ENCODE data around the gene USP2. TPM values are rescaled to one million over a fixed set of nuclear protein-coding genes. Genes with fewer than 3 reads are reported as not detected.

USP2 gene
- total and polyA plus RNA-seq, 2 of the 8 experiments (the other 6 are each of a cell fraction or from before 2014, with no cell fraction given), result 2.2 to 6.9 TPM

GRCh38 chr11:119380160-119380826, 1.2 kb downstream of the USP2 start (continued):
- TF ChIP-seq SAP30 (IDR thresholded peaks at IDR 0.05; ENCODE audit: insufficient read depth, insufficient replicate concordance, low read length) (no peak), KDM1A (IDR thresholded peaks at IDR 0.05; ENCODE audit: borderline replicate concordance, low read length) (no peak), POLR2A (IDR thresholded peaks at IDR 0.05; ENCODE audit: control extremely low read depth in 1 of 2, low read depth in 2 of 2, low read length in 2 of 2) (no peak), RAD21 (IDR thresholded peaks at IDR 0.05 in 1 of 2, conservative IDR thresholded peaks at IDR 0.05 in 1 of 2; ENCODE audit: low read depth in 2 of 2, low read length in 2 of 2) (no peak), SP1 (IDR thresholded peaks at IDR 0.05; ENCODE audit: low read depth, low read length) (no peak), SIN3A (conservative IDR thresholded peaks at IDR 0.05 in 1 of 2, IDR thresholded peaks at IDR 0.05 in 1 of 2; ENCODE audit: low read depth in 1 of 2, low read length in 2 of 2) (no peak), BRCA1 (IDR thresholded peaks at IDR 0.05; ENCODE audit: low read depth, low read length) (no peak), USF2 (IDR thresholded peaks at IDR 0.05; ENCODE audit: low read length) (no peak)
